ENCODE data around the gene LTK. TPM values are rescaled to one million over a fixed set of nuclear protein-coding genes. Genes with fewer than 3 reads are reported as not detected.

Gene LTK
- total and polyA plus RNA-seq, 2 of the 8 experiments (the other 6 are each of a cell fraction or from before 2014, with no cell fraction given): 0.05 to 0.19 TPM

- Histone ChIP-seq H3K4me3 (ENCODE audit: extremely low read depth in 1 of 4, insufficient read depth in 2 of 4, low read depth in 3 of 4, low read length in 4 of 4) (peak overlapping the region in 1 of 4 experiments; percentile 76; a peak in 3 of 8 replicates), H3K4ac (replicated peaks; ENCODE audit: insufficient read length, low read depth, low read length) (no peak overlapping the region), H3K27ac (ENCODE audit: low read depth, low read length) (no peak overlapping the region), H2BK5ac (ENCODE audit: low read depth, low read length) (no peak overlapping the region), H2AFZ (ENCODE audit: low read length) (no peak overlapping the region), H4K5ac (ENCODE audit: insufficient read length, low read depth, low read length) (no peak overlapping the region), H2BK15ac (ENCODE audit: low read length) (0 out of 2 replicates have a peak overlapping the region, but pooled peaks have one; percentile 88), H3K23ac (ENCODE audit: insufficient read length) (no peak overlapping the region), H3K4me1 (replicated peaks in 1 of 4; ENCODE audit: control insufficient read depth in 3 of 4, insufficient read depth in 4 of 4, low read length in 3 of 4) (no peaks in the 10 kb centered on the region; a peak in 2 of 7 replicates), H3K27me3 (replicated peaks in 1 of 4; ENCODE audit: control insufficient read depth in 3 of 4, extremely low read depth in 1 of 4, insufficient read depth in 3 of 4, low read length in 3 of 4) (peaks cover 0 to 3% (median 1%) of the 10 kb centered on the region in 4 experiments; a peak in 1 of 7 replicates), H3K14ac (ENCODE audit: insufficient read length) (no peak overlapping the region), H3K79me1 (ENCODE audit: low read depth, low read length) (peaks cover 2% of the 10 kb centered on the region; the same call in 1 of the 2 replicates), H3K4me2 (ENCODE audit: insufficient read depth in 1 of 2, low read depth in 2 of 2, low read length in 2 of 2) (peak overlapping the region; percentile 61 to 76; a peak in 2 of 4 replicates), H2AK5ac (ENCODE audit: low read depth, low read length) (peak overlapping the region; percentile 65; the same call in 1 of the 2 replicates), H3K23me2 (ENCODE audit: low read depth, low read length) (no peaks in the 10 kb centered on the region), H2BK120ac (replicated peaks; ENCODE audit: low read depth, low read length) (no peak overlapping the region), H3K79me2 (ENCODE audit: control insufficient read depth in 1 of 2, insufficient read depth in 2 of 2, low read length in 2 of 2) (peaks cover 0 to 13% of the 10 kb centered on the region in 2 experiments; a peak in 2 of 4 replicates), H2BK20ac (ENCODE audit: low read length) (no peak overlapping the region), H3K9ac (replicated peaks in 1 of 4; ENCODE audit: extremely low read depth in 1 of 4, low read depth in 3 of 4, low read length in 3 of 4) (peak overlapping the region in 1 of 4 experiments; percentile 17; a peak in 1 of 7 replicates), H3K36me3 (ENCODE audit: control insufficient read depth in 2 of 4, insufficient read depth in 4 of 4, low read length in 3 of 4) (no peaks in the 10 kb centered on the region), H3K9me3 (ENCODE audit: insufficient read depth in 2 of 2, low read depth in 1 of 2, low read length in 1 of 2) (no peaks in the 10 kb centered on the region), H4K91ac (replicated peaks; ENCODE audit: insufficient read length, low read length) (no peak overlapping the region), H2BK12ac (ENCODE audit: low read depth, low read length) (peak overlapping the region; percentile 60; the same call in 1 of the 2 replicates), H3K18ac (ENCODE audit: extremely low read depth, low read length) (no peak overlapping the region), H4K8ac (ENCODE audit: extremely low read depth, insufficient read depth, low read length) (no peak overlapping the region), H3K56ac (replicated peaks; ENCODE audit: insufficient read length, low read depth, low read length) (no peak overlapping the region), H4K20me1 (replicated peaks in 1 of 2; ENCODE audit: control insufficient read depth in 1 of 2, insufficient read depth in 2 of 2, low read length in 2 of 2) (no peaks in the 10 kb centered on the region)
- WGBS, 2 experiments (ENCODE audit: extremely low coverage in 1 of 2, insufficient coverage in 1 of 2, insufficient read length in 1 of 2, insufficient replicate concordance in 2 of 2, low coverage in 1 of 2, low lambda C conversion rate in 2 of 2, missing lambda C conversion rate in 1 of 2): 92% methylated on average over 15 of the region's 15 CpGs; no CpG with 5 or more reads in 1 of the 2 experiments
- DNase-seq (ENCODE audit: low read depth in 1 of 2, low spot score in 2 of 2) (no peak), FAIRE-seq (no peak)
- TF ChIP-seq CBX5 (IDR thresholded peaks at IDR 0.05; ENCODE audit: low read depth, low read length) (no peak), HDAC6 (IDR thresholded peaks at IDR 0.05; ENCODE audit: low read depth, low read length) (no peak), BCL11A (IDR thresholded peaks at IDR 0.05; ENCODE audit: low read depth in 2 of 2, low read length in 2 of 2) (no peak), RBBP5 (IDR thresholded peaks at IDR 0.05; ENCODE audit: borderline replicate concordance, low read depth, low read length) (no peak), POLR2AphosphoS5 (IDR thresholded peaks at IDR 0.05; ENCODE audit: low read depth, low read length) (no peak), SUZ12 (IDR thresholded peaks at IDR 0.05; ENCODE audit: low read length) (no peak), ASH2L (IDR thresholded peaks at IDR 0.05; ENCODE audit: low read length) (no peak)
- POLR2A ChIA-PET (ENCODE audit: partially characterized antibody): interaction anchor here (0.6 to 2.2 kb wide), 19 partner anchors 8 to 229 kb away, joined by 3 to 18 read pairs (median 4); partner anchors contain the start of gene MAPKBP1
- CTCF ChIA-PET (ENCODE audit: partially characterized antibody): no interaction called here
Observed at GRCh38 chr15:41544650-41545015, 31.0 kb upstream of the LTK start.

Data from H1 (cell line).